ENCODE measurements around the gene PHF2.

Gene PHF2

GRCh38 chr9:93633492-93634221 is 57.3 kb downstream of the PHF2 start:
- peaks cover 36% of the 10 kb centered on the region for H3K36me3 Mint-ChIP-seq (ENCODE audit: low read depth)

GRCh38 chr9:93634311-93635185 is 58.2 kb downstream of the PHF2 start:
- Mint-ChIP-seq H3K4me3 (no peak overlapping the region), H3K27me3 (ENCODE audit: low read depth) (no peaks in the 10 kb centered on the region), H3K27ac (no peak overlapping the region), H3K36me3 (ENCODE audit: low read depth) (peaks cover 37% of the 10 kb centered on the region), H3K9me3 (peaks cover 13% of the 10 kb centered on the region), H3K4me1 (ENCODE audit: low read depth) (no peaks in the 10 kb centered on the region)

More at GRCh38 chr9:93633492-93634221, 57.3 kb downstream of the PHF2 start:
- H3K27me3 Mint-ChIP-seq (ENCODE audit: low read depth), result no peaks in the 10 kb centered on the region
- no peaks in the 10 kb centered on the region for H3K4me1 Mint-ChIP-seq (ENCODE audit: low read depth)
- peaks cover 13% of the 10 kb centered on the region for H3K9me3 Mint-ChIP-seq
- no peak overlapping the region for H3K27ac Mint-ChIP-seq
- H3K4me3 Mint-ChIP-seq, result no peak overlapping the region

GRCh38 chr9:93635186-93636107 is 59.1 kb downstream of the PHF2 start:
- no peaks in the 10 kb centered on the region for H3K4me1 Mint-ChIP-seq (ENCODE audit: low read depth)
- peaks cover 13% of the 10 kb centered on the region for H3K9me3 Mint-ChIP-seq
- H3K27ac Mint-ChIP-seq, result peak overlapping the region; percentile 2
- no peak overlapping the region for H3K4me3 Mint-ChIP-seq
- H3K27me3 Mint-ChIP-seq (ENCODE audit: low read depth), result no peaks in the 10 kb centered on the region
- H3K36me3 Mint-ChIP-seq (ENCODE audit: low read depth), result peaks cover 39% of the 10 kb centered on the region

GRCh38 chr9:93636172-93636661 is 59.8 kb downstream of the PHF2 start:
- H3K27ac Mint-ChIP-seq, result no peak overlapping the region
- no peaks in the 10 kb centered on the region for H3K27me3 Mint-ChIP-seq (ENCODE audit: low read depth)
- H3K4me1 Mint-ChIP-seq (ENCODE audit: low read depth), result no peaks in the 10 kb centered on the region
- H3K36me3 Mint-ChIP-seq (ENCODE audit: low read depth), result peaks cover 45% of the 10 kb centered on the region
- H3K4me3 Mint-ChIP-seq, result no peak overlapping the region
- peaks cover 13% of the 10 kb centered on the region for H3K9me3 Mint-ChIP-seq

GRCh38 chr9:93636667-93637066 is 60.3 kb downstream of the PHF2 start:
- Mint-ChIP-seq H3K4me3 (no peak overlapping the region), H3K9me3 (peaks cover 13% of the 10 kb centered on the region), H3K36me3 (ENCODE audit: low read depth) (peaks cover 47% of the 10 kb centered on the region), H3K4me1 (ENCODE audit: low read depth) (no peaks in the 10 kb centered on the region), H3K27me3 (ENCODE audit: low read depth) (no peaks in the 10 kb centered on the region), H3K27ac (no peak overlapping the region)

GRCh38 chr9:93637886-93638285 is 61.5 kb downstream of the PHF2 start:
- Mint-ChIP-seq H3K4me1 (ENCODE audit: low read depth) (no peaks in the 10 kb centered on the region), H3K36me3 (ENCODE audit: low read depth) (peaks cover 48% of the 10 kb centered on the region), H3K27me3 (ENCODE audit: low read depth) (no peaks in the 10 kb centered on the region), H3K9me3 (peaks cover 13% of the 10 kb centered on the region), H3K4me3 (no peak overlapping the region), H3K27ac (no peak overlapping the region)

- Mint-ChIP-seq H3K27me3 (ENCODE audit: low read depth) (no peaks in the 10 kb centered on the region), H3K4me1 (ENCODE audit: low read depth) (no peaks in the 10 kb centered on the region), H3K27ac (no peak overlapping the region), H3K9me3 (peaks cover 13% of the 10 kb centered on the region), H3K4me3 (no peak overlapping the region), H3K36me3 (ENCODE audit: low read depth) (peaks cover 49% of the 10 kb centered on the region)
These were observed 63.6 kb downstream of the PHF2 start for GRCh38 chr9:93640027-93640426.

GRCh38 chr9:93642961-93643360 is 66.6 kb downstream of the PHF2 start:
- Mint-ChIP-seq H3K27ac (no peak overlapping the region), H3K27me3 (ENCODE audit: low read depth) (no peaks in the 10 kb centered on the region), H3K4me1 (ENCODE audit: low read depth) (no peaks in the 10 kb centered on the region), H3K4me3 (no peak overlapping the region), H3K9me3 (peaks cover 6% of the 10 kb centered on the region), H3K36me3 (ENCODE audit: low read depth) (peaks cover 21% of the 10 kb centered on the region)

- Mint-ChIP-seq H3K9me3 (no peaks in the 10 kb centered on the region), H3K4me3 (no peak overlapping the region), H3K36me3 (ENCODE audit: low read depth) (peaks cover 15% of the 10 kb centered on the region), H3K27ac (no peak overlapping the region), H3K27me3 (ENCODE audit: low read depth) (no peaks in the 10 kb centered on the region), H3K4me1 (ENCODE audit: low read depth) (no peaks in the 10 kb centered on the region)
These were observed 68.2 kb downstream of the PHF2 start for GRCh38 chr9:93644397-93645088.

- Mint-ChIP-seq H3K36me3 (ENCODE audit: low read depth) (peaks cover 13% of the 10 kb centered on the region), H3K4me1 (ENCODE audit: low read depth) (no peaks in the 10 kb centered on the region), H3K27ac (no peak overlapping the region), H3K4me3 (no peak overlapping the region), H3K27me3 (ENCODE audit: low read depth) (no peaks in the 10 kb centered on the region), H3K9me3 (no peaks in the 10 kb centered on the region)
These were observed 68.9 kb downstream of the PHF2 start for GRCh38 chr9:93645149-93645889.

- no peak overlapping the region for H3K4me3 Mint-ChIP-seq
- H3K36me3 Mint-ChIP-seq (ENCODE audit: low read depth), result peaks cover 9% of the 10 kb centered on the region
- H3K27ac Mint-ChIP-seq, result no peak overlapping the region
- no peaks in the 10 kb centered on the region for H3K27me3 Mint-ChIP-seq (ENCODE audit: low read depth)
- H3K9me3 Mint-ChIP-seq, result no peaks in the 10 kb centered on the region
- no peaks in the 10 kb centered on the region for H3K4me1 Mint-ChIP-seq (ENCODE audit: low read depth)
These were observed 69.7 kb downstream of the PHF2 start for GRCh38 chr9:93645921-93646639.

- Mint-ChIP-seq H3K4me1 (ENCODE audit: low read depth) (no peaks in the 10 kb centered on the region), H3K9me3 (no peaks in the 10 kb centered on the region), H3K27ac (no peak overlapping the region), H3K4me3 (no peak overlapping the region), H3K27me3 (ENCODE audit: low read depth) (no peaks in the 10 kb centered on the region), H3K36me3 (ENCODE audit: low read depth) (peaks cover 10% of the 10 kb centered on the region)
These were observed 70.3 kb downstream of the PHF2 start for GRCh38 chr9:93646640-93647178.

Data from T-helper 1 cell treated with Interleukin-12 subunit alpha and Interleukin-12 subunit beta and Interleukin-4 antibody, amounts not matched to agents 30 μg/mL and 1 μg/mL, for 36 hours (primary cell).